Measurements from ENCODE around the gene LINGO3.
"Not testable (repeated sequence)": the region's sequence is repeated elsewhere in the genome, so short reads cannot be mapped to it uniquely, and the experiment has no call there.

LINGO3 gene, protein sequence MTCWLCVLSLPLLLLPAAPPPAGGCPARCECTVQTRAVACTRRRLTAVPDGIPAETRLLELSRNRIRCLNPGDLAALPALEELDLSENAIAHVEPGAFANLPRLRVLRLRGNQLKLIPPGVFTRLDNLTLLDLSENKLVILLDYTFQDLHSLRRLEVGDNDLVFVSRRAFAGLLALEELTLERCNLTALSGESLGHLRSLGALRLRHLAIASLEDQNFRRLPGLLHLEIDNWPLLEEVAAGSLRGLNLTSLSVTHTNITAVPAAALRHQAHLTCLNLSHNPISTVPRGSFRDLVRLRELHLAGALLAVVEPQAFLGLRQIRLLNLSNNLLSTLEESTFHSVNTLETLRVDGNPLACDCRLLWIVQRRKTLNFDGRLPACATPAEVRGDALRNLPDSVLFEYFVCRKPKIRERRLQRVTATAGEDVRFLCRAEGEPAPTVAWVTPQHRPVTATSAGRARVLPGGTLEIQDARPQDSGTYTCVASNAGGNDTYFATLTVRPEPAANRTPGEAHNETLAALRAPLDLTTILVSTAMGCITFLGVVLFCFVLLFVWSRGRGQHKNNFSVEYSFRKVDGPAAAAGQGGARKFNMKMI

GRCh38 chr19:2308114-2308556 lies at the start of gene LINGO3:
Gene LINGO3 (minus strand): TSS chr19:2308154. CDS start chr19:2291776, 16,378 bp downstream.
- DNase-seq, result no peak

GRCh38 chr19:2356036-2356646 lies 48.2 kb upstream of the LINGO3 start:
- no peak for DNase-seq

GRCh38 chr19:2355168-2356035 lies 47.4 kb upstream of the LINGO3 start:
- no peak for DNase-seq

DNA sequence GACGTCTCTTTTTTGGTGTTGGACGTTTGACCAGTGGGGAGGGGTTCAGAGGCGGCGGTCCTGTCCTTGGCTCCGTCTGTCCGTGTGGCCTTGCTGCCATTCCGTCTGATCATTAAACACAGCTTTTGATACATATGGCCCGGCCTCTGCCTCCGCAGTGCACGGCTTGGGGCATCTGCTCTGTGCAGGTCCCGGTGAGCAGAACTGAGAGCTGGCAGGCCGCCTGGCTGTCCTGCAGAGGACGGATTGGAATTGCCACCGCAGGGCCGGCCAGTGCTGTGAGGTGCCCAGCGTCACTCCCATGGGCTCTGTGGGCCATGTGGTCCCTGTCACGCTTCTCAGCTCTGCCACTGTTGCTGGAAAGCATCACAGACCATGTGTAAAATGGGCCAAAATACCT lies 46.7 kb upstream of the LINGO3 start:
- no peak for DNase-seq

DNA sequence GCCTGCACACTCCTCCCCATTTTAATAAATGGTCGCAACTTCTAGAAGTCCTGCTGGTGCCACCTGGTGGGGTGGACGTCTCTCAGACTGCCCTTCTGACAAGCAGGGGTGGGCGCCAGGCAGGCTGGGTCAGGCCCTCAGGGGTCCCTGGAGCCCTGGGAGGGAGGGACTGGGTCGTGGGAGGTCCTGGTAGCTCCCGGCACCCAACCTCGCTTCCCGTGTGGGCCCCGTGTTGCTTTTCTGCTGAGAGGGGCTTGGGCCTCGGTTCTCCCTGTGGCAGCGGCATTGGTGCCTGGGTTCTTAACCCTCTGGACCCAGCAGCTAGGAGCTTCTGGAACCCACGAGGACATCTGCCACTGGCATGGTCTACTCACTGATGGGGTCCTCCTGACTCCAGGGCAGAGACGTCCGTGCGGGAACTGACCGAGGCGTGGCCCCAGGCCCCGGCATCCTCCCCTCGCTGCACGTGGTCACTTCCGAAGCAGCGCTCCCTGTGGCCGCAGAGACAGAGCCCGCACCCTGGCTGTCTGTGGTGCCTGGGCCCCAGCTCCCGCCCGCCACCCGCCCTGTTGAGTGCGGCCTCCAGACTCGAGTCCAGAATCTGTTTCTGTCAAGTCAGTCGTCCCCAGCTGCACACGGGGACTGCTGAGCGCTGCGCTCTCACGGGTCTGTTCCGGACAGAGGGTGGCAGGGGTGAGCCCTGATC lies 46.1 kb upstream of the LINGO3 start:
- no peak for DNase-seq

DNA sequence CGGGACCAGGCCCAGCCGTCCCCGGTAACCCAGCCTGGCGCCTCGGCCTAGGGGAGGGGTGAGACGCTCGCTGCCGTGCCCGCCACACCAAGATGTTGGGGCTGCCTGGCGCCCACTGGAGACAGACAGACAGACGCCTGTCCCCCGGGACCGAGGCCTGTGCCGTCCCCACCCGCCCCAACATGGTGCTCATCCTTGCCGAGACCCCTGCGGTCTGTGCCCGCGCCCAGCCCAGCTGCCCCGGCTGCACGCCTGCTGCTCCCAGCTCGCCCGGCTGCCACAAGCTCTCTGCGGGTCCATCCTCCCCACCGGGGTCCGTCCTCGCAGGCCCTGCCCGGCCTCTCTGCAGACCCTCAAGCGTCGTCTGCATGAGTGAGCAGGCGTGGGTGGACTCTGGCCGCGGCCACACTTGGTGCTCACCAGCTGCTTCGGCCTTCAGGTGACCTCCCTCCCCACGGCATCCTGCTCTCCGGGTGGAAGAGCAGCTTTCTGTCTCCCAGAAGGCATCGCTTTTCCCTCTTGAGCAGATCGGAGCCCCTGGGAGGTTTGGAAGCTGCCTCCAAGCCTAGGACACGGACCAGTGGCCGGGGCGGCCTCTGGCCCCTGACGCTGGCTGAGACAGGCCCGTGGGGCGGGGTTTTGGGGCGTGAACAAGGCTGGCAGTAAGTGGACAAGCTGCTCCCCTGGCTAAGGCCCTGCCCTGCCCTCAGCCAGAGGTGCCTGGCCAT lies 45.4 kb upstream of the LINGO3 start:
- DNase-seq, result no peak

DNA sequence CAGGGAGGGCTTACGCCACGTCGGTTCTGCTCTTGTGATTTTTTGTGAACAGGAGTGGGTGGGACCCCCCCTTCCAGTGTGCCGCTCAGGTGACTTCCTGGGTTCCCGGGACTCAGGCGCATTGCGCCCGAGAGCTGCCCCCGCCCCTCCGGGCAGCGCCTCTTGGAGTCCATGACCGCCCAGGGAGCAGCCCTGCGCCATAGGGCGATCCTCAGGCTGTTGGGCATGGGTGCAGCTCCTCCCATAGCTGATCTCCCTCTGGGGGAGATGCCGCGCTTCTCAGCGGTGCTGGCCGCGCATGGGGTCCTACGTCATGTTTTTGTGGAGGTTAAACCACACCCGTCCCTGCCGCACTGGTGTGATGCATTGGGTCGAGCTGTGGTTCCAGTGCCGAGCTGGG lies 44.2 kb upstream of the LINGO3 start:
- no peak for DNase-seq

GRCh38 chr19:2351591-2351990 lies 43.6 kb upstream of the LINGO3 start:
- no peak for DNase-seq

DNA sequence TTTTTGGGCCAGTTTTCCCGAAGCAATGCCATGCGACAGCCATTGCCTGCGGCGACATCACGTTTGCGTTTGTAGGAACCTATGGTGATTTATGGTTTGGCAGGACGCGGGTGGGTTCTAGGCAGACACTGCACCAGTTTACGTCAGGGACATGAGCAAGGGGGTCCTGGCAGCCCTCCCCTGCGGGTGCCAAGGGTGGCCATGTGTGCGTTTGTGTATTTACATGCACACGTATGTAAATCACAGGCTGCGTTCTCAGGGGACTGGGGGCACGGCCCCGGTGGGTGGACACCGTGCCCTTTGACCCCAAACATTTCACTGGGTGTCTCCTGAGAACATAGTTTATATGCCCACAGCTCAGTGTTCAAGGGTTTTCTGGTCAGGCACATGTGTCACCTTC lies 42.7 kb upstream of the LINGO3 start:
- DNase-seq, result no peak

- DNase-seq, result not testable (repeated sequence)
These were observed 41.9 kb upstream of the LINGO3 start for GRCh38 chr19:2349818-2350217.

GRCh38 chr19:2345794-2346663 lies 38.1 kb upstream of the LINGO3 start:
- DNase-seq, result no peak

DNA sequence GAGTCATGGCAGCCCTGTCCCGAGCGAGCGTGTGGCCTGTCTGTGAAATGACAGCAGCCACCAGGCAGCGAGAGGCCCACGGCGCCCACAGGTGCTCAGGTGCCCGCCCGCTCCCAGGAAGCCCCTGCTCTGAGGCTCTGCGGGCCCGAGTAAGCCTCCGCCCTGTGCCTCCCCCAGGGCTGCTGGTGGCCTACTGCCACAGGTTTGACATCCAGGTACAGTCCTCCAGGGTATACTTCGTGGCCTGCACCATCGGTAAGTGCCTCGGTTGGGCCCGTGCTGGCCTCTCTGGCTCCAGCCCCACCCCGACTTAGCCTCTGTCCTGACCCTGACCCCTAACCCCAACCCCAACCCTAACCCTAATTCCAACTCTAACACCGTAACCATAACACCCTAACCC lies 37.1 kb upstream of the LINGO3 start:
- no peak for DNase-seq

DNA sequence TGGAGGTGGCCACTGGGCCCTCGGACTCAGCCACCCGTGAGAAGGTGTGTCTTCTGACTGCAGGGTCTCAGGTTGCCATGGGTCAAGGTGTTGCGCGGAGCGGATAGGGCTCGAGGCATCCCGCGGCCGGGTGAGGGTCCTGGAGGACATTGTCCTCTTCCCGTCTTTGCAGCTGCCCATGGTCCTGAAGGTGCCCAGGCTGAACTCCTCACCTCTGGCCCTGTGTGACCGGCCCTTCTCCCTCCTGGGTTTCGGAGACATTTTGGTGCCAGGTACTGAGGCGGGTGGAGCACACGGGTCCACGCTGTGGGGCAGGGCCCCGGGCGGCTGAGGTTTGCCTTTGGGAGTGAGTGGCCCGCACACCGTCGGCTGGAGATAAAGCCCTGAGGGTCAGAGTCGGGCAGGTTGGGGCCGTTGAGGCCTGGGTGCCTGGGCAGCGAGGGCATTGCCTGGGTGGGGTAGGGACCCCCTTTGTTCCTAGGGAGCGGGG lies 36.5 kb upstream of the LINGO3 start:
- DNase-seq, result no peak

DNA sequence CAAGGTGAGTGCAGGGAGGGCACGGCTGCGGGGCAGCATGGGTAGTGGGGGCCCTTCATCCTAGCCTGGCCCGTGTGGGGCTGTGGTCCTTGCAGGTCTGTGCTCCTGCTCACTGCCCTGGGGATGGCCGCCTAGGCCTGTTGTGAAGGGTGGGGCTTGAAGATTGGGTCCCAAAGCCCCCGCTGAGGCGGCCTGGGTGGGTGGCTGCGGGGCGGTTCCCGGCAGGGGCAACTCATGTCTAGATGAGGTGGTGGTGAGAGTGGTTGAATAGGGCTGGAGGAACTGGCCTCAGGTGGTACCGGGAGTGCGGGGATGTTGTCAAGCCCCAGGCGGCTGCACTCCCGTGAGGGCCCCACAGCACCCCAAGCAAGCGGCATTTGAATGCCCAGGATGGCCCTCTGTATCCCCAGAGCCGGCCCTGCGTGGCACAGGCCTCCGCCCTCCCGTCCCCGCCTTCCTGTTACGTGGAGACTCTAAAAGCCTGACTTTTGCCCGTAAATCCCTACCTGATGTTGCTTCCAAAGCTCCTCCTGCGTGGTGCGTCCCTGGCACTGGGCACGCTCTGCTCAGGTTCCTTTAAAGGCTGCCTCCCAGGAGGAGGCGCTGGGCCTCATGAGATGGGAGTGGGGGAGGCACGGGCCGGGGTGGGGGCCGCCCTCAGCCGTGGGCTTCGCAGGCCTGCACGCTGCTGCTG lies 35.5 kb upstream of the LINGO3 start:
- no peak for DNase-seq

GRCh38 chr19:2342656-2343288 lies 34.8 kb upstream of the LINGO3 start:
- DNase-seq, result no peak

GRCh38 chr19:2341982-2342381 lies 34.0 kb upstream of the LINGO3 start:
- DNase-seq, result no peak

GRCh38 chr19:2341244-2341751 lies 33.3 kb upstream of the LINGO3 start:
- DNase-seq, result no peak

- DNase-seq, result no peak
These were observed 32.7 kb upstream of the LINGO3 start for GRCh38 chr19:2340496-2341243.

Measured in activated gamma-delta T cell treated with Interleukin-2 at 50 U/mL for 16 hours (primary cell).